Measurements from ENCODE around the gene RACK1.
"Not testable (repeated sequence)": the region's sequence is repeated elsewhere in the genome, so short reads cannot be mapped to it uniquely, and the experiment has no call there.

GRCh38 chr5:181287331-181287730 lies 43.6 kb upstream of the RACK1 start:
- not testable (repeated sequence) for TF ChIP-seq TEAD4, CHD1 (IDR thresholded peaks at IDR 0.05; ENCODE audit: low read depth, low read length)
